ENCODE measurements around the gene RPTOR.

The RPTOR gene

DNA sequence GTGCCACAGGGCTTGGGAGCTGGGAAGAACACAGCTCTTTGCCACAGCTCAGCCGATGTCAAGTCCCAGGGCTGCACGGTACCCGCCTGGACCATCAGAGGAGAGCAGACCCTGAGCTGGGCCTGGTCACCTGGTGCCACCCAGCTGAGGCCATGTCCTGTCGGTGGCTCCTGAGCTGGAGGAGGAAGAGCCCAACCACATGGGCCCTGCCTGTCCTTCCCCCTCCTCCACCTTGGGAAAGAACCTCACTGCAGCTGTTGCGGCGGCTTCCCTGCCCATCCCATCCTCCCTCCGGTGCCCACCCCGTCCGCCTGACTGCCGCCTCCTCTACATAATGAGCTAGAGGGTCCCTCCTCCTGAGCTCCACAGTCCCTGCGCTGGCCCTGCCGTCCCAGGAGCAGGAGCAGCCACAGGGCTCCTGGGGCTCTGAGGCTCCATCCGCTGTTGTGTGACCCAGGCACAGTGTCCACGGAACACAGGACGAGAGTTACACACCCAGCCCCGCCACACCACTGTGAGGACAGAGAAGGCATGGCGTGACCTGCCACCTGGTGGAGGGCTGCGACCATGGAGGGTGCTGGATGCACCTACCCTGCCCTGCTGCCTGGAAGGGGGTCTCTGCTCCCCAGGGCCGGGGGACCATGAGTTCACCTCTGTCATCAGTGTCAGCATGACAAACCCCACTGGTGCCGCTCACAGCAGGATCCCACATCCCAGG lies 425.6 kb downstream of the RPTOR start:
- Histone ChIP-seq H3K4me1 (ENCODE audit: control insufficient read depth in 1 of 2, insufficient read depth in 2 of 2, low read length in 2 of 2) (peaks cover 0 to 8% of the 10 kb centered on the region in 2 donors), H3K27ac (ENCODE audit: low read depth, low read length) (no peak overlapping the region), H3K27me3 (ENCODE audit: control insufficient read depth in 1 of 2, insufficient read depth in 2 of 2, low read length in 2 of 2) (peaks cover 0 to 7% of the 10 kb centered on the region in 2 donors), H3K4me3 (ENCODE audit: low read depth in 1 of 2, low read length in 2 of 2) (no peak overlapping the region), H3K36me3 (ENCODE audit: control insufficient read depth in 1 of 2, insufficient read depth in 2 of 2, low read length in 2 of 2) (peaks cover 0 to 4% of the 10 kb centered on the region in 2 donors), H3K9me3 (ENCODE audit: control insufficient read depth in 1 of 2, low read length in 2 of 2) (no peaks in the 10 kb centered on the region), H3K9ac (ENCODE audit: low read depth in 1 of 2, low read length in 2 of 2) (no peak overlapping the region)

DNA sequence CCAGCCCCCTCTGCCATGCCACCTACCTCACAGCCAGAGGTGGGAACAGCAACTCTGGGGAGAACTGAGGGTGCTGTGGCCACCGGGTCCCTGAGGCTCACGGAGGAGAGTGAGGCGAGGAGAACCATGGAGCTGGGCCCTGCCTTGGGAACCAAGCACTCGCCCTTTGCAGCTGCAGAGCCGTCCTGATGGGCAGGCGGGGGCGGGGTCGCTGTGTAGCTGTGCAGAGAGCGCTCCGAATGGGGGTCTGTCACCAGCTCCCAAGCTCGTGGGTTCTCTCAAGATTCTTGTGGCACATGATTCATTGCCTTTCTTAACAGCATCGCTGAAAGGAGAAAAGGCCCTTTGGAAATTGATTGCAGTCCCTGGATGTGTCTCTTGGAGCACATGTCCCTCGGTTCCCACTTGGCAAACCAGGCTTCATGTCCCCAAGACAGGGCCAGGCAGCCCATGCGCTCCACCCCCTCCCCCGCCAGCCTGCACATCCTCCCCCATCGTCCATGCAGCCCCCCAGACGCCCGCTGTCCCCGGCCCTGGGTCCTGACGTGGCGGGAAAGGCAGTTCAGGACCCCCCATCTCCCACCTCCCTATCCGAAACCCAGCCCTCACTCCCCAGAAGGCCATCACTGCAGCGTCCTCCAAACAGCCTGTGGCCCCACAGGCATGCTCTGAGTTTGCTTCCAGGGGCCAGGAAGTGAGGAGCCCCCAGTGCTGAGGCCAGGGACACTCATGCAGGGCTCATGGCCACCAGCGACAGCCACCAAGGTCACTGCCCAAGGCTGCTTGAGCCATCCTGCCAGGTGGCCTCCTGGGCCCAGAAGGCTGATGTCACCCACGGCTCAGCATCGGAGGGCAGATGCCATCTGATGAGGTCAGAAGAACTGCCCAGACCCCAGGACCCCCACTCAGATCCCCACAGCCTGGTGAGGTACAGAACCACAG lies 426.4 kb downstream of the RPTOR start:
- H3K9ac ChIP-seq (ENCODE audit: low read depth in 1 of 2, low read length in 2 of 2) = no peak overlapping the region
- no peak overlapping the region for H3K4me3 ChIP-seq (ENCODE audit: low read depth in 1 of 2, low read length in 2 of 2)
- H3K4me1 ChIP-seq (ENCODE audit: control insufficient read depth in 1 of 2, insufficient read depth in 2 of 2, low read length in 2 of 2) = peaks cover 0 to 8% of the 10 kb centered on the region in 2 donors
- no peak overlapping the region for H3K27ac ChIP-seq (ENCODE audit: low read depth, low read length)
- peaks cover 0 to 7% of the 10 kb centered on the region in 2 donors for H3K27me3 ChIP-seq (ENCODE audit: control insufficient read depth in 1 of 2, insufficient read depth in 2 of 2, low read length in 2 of 2)
- H3K36me3 ChIP-seq (ENCODE audit: control insufficient read depth in 1 of 2, insufficient read depth in 2 of 2, low read length in 2 of 2) = no peaks in the 10 kb centered on the region
- no peaks in the 10 kb centered on the region for H3K9me3 ChIP-seq (ENCODE audit: control insufficient read depth in 1 of 2, low read length in 2 of 2)

DNA sequence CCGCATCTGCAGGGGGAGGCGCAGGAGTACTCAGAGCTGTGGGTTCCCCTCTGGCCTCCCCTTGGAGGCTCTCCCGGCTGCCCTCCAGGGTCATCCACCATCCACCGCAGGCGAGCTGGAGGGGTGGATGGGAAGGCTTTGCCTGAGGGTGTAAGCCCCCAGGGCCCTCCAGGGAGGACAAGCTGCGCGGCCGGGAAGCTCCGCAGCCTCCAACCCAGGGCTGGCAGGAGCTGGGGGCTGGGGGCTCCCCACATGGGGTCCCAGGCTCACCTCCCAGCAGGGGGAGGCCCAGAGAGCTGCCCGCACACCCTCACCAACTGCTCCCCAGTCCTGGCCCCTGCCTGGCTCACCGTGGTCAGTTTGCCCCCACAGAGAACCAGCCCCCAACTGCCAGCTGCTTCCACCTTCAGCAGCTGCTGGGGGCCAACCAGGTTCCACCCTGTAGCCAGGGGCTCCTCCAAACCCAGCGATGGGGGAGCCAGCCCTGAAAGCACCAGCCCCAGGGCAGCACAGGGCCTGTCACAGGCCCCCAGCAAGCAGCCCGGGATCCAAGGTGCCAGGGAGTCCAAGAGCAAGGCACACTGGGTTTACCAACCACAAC lies 427.2 kb downstream of the RPTOR start:
- no peaks in the 10 kb centered on the region for H3K9me3 ChIP-seq (ENCODE audit: control insufficient read depth in 1 of 2, low read length in 2 of 2)
- H3K27ac ChIP-seq (ENCODE audit: low read depth, low read length) = no peak overlapping the region
- no peak overlapping the region for H3K4me3 ChIP-seq (ENCODE audit: low read depth in 1 of 2, low read length in 2 of 2)
- no peaks in the 10 kb centered on the region for H3K36me3 ChIP-seq (ENCODE audit: control insufficient read depth in 1 of 2, insufficient read depth in 2 of 2, low read length in 2 of 2)
- H3K4me1 ChIP-seq (ENCODE audit: control insufficient read depth in 1 of 2, insufficient read depth in 2 of 2, low read length in 2 of 2) = peaks cover 0 to 8% of the 10 kb centered on the region in 2 donors
- no peak overlapping the region for H3K9ac ChIP-seq (ENCODE audit: low read depth in 1 of 2, low read length in 2 of 2)
- peaks cover 0 to 7% of the 10 kb centered on the region in 2 donors for H3K27me3 ChIP-seq (ENCODE audit: control insufficient read depth in 1 of 2, insufficient read depth in 2 of 2, low read length in 2 of 2)

DNA sequence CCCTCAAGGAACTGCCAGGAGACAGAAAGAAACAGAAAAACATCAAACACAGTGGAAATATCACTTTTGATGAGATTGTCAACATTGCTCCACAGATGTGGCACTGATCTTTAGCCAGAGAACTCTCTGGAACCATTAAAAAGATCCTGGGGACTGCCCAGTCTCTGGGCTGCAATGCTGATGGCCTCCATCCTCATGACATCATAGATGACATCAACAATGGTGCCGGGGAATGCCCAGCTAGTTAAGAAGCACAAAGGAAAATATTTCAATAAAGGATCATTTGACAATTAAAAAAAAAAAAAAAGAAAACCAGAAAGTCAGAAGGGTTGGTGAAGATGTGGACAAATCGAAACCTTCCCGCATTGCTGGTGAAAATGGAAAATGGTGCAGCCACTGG lies 432.1 kb downstream of the RPTOR start:
- Histone ChIP-seq H3K36me3 (ENCODE audit: control insufficient read depth in 1 of 2, insufficient read depth in 2 of 2, low read length in 2 of 2) (no peaks in the 10 kb centered on the region), H3K4me3 (ENCODE audit: low read depth in 1 of 2, low read length in 2 of 2) (no peak overlapping the region), H3K27me3 (ENCODE audit: control insufficient read depth in 1 of 2, insufficient read depth in 2 of 2, low read length in 2 of 2) (peaks cover 0 to 3% of the 10 kb centered on the region in 2 donors), H3K9ac (ENCODE audit: low read depth in 1 of 2, low read length in 2 of 2) (no peak overlapping the region), H3K27ac (ENCODE audit: low read depth, low read length) (no peak overlapping the region), H3K4me1 (ENCODE audit: control insufficient read depth in 1 of 2, insufficient read depth in 2 of 2, low read length in 2 of 2) (no peaks in the 10 kb centered on the region), H3K9me3 (ENCODE audit: control insufficient read depth in 1 of 2, low read length in 2 of 2) (no peaks in the 10 kb centered on the region)

DNA sequence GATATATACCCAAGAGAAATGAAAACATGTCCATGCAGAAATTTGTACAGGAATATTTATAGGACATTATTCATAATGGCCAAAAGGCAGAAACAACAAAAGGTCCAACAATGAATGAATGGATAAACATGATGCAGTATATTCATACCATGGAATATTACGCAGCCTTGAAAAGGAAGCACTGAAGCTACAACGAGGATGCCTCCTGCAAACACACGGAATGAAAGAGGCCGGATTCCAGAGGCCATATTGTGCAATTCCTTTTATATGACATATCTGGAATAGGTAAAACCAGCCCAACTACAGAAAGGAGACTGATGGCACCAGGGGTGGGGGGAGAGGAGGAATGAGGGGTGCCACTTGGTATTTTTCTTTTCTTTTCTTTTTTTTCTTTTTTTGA lies 432.5 kb downstream of the RPTOR start:
- Histone ChIP-seq H3K4me3 (ENCODE audit: low read depth in 1 of 2, low read length in 2 of 2) (no peak overlapping the region), H3K36me3 (ENCODE audit: control insufficient read depth in 1 of 2, insufficient read depth in 2 of 2, low read length in 2 of 2) (no peaks in the 10 kb centered on the region), H3K27ac (ENCODE audit: low read depth, low read length) (no peak overlapping the region), H3K27me3 (ENCODE audit: control insufficient read depth in 1 of 2, insufficient read depth in 2 of 2, low read length in 2 of 2) (peaks cover 0 to 7% of the 10 kb centered on the region in 2 donors), H3K9ac (ENCODE audit: low read depth in 1 of 2, low read length in 2 of 2) (no peak overlapping the region), H3K9me3 (ENCODE audit: control insufficient read depth in 1 of 2, low read length in 2 of 2) (no peaks in the 10 kb centered on the region), H3K4me1 (ENCODE audit: control insufficient read depth in 1 of 2, insufficient read depth in 2 of 2, low read length in 2 of 2) (no peaks in the 10 kb centered on the region)

DNA sequence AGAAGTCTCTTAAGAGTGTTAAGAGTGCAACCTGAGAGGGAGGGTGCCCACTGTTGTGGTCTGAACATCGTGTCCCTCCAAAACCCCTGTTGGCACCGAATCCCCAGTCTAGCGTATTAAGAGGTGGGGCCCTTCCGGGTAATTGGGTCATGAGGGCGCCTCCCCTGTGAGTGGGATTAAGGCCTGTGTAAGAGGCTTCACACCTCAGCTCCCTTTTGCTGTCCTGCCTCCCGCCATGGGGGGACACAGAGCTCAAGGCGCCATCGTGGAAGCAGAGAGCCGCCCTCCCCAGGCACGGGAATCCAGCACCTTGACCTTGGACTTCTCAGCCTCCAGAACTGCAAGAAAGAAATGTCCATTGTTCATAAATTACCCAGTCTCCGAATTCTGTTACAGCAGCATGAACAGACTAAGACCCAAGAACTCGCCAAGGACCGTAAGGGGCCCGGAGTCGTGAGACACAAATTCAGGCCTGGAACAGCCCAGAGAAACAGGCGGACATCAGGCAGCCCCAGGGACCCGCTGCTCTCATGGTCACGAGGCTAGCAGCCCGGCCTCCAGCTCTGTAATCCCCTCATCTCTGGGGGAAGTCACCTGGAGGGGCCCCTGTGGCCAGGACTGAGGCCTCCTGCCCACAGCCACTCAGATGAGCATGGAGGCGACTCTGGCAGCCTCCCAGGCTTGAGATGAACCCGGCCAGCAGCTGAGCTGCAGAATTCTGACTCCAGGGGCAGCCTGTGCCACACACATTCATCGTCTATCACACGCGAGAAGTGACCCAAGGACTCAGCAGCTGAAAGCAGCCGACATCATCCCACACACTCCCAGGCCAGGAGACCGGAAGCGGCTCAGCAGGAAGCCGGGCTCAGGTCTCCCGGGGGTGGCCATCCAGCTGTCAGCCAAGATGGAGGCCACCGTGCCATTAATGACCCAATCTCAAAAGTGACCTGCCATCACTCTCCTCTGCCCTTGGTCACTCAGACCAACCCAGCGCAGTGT lies 434.2 kb downstream of the RPTOR start:
- no peak overlapping the region for H3K9ac ChIP-seq (ENCODE audit: low read depth in 1 of 2, low read length in 2 of 2)
- no peaks in the 10 kb centered on the region for H3K4me1 ChIP-seq (ENCODE audit: control insufficient read depth in 1 of 2, insufficient read depth in 2 of 2, low read length in 2 of 2)
- H3K36me3 ChIP-seq (ENCODE audit: control insufficient read depth in 1 of 2, insufficient read depth in 2 of 2, low read length in 2 of 2) = no peaks in the 10 kb centered on the region
- H3K4me3 ChIP-seq (ENCODE audit: low read depth in 1 of 2, low read length in 2 of 2) = no peak overlapping the region
- peaks cover 0 to 7% of the 10 kb centered on the region in 2 donors for H3K27me3 ChIP-seq (ENCODE audit: control insufficient read depth in 1 of 2, insufficient read depth in 2 of 2, low read length in 2 of 2)
- H3K27ac ChIP-seq (ENCODE audit: low read depth, low read length) = no peak overlapping the region
- no peaks in the 10 kb centered on the region for H3K9me3 ChIP-seq (ENCODE audit: control insufficient read depth in 1 of 2, low read length in 2 of 2)

DNA sequence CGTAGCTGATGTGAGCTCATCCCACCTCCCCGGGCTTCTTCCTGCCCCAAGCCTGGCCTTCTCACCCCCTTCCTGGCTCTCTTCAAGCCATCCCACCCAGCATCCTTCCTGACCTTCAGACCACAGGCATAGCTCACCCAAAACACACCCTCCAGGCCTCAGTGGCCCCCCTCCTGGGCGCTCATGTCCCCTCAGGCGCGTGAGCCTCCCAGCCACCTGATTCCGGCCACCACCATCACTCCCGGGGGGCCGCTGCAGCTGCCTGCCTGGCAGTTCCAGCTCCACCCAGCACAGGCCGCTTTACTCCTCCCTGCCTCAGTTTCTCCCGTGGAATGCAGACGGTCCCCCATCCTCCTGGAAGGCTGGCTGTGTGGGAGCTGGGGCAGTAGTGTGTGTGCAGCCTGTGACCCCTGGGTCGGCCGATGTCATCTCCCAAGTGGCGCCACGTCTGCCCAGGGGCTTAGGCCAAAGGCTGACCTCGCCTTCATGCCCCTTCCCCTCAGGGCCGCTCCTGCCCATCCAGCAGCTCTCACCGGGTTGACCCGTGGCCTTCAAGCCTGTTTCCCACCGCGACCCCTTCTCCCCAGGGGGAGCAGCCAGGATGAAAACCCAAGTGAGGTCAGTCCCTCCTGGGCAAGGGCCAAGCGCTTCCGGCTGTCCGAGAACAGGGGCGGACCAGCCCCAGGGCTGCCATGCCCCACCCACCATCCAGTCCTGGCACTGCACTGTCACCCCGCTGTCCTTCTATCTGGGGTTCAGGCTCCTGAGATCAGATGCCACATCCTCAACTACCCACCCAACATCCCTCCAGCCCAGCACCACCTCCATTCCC lies 435.1 kb downstream of the RPTOR start:
- Histone ChIP-seq H3K4me1 (ENCODE audit: control insufficient read depth in 1 of 2, insufficient read depth in 2 of 2, low read length in 2 of 2) (no peaks in the 10 kb centered on the region), H3K9ac (ENCODE audit: low read depth in 1 of 2, low read length in 2 of 2) (no peak overlapping the region), H3K27me3 (ENCODE audit: control insufficient read depth in 1 of 2, insufficient read depth in 2 of 2, low read length in 2 of 2) (peaks cover 0 to 7% of the 10 kb centered on the region in 2 donors), H3K4me3 (ENCODE audit: low read depth in 1 of 2, low read length in 2 of 2) (no peak overlapping the region), H3K27ac (ENCODE audit: low read depth, low read length) (no peak overlapping the region), H3K9me3 (ENCODE audit: control insufficient read depth in 1 of 2, low read length in 2 of 2) (no peaks in the 10 kb centered on the region), H3K36me3 (ENCODE audit: control insufficient read depth in 1 of 2, insufficient read depth in 2 of 2, low read length in 2 of 2) (no peaks in the 10 kb centered on the region)

DNA sequence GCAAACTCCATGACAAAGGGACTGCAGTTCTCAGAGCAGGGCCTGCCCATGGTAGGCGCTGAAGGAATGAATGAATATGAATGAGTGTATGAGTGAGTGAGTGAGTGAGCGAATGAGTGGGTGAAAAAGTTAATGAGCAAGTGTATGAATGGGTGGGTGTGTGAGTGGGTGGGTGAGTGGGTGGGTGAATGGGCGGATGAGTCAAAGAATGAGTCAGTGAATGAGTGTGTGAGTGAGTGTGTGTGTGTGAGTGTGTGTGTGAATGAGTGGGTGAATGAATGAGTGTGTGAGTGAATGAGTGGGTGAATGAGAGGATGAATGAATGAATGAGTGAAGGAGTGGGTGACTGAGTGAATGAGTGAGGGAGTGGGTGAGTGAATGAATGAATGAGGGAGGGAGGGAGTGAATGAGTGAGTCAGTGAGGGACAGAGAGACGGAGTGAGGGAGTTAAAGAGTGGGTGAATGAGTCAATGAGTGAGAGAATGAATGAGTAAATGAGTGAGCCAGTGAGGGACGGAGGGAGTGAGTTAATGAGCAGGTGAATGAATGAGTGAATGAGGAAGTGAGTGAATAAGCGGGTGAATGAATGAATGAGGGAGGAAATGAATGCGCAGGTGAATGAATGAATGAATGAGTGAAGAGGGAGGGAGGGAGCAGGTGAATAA lies 435.9 kb downstream of the RPTOR start:
- Histone ChIP-seq H3K9ac (ENCODE audit: low read depth in 1 of 2, low read length in 2 of 2) (no peak overlapping the region), H3K4me1 (ENCODE audit: control insufficient read depth in 1 of 2, insufficient read depth in 2 of 2, low read length in 2 of 2) (no peaks in the 10 kb centered on the region), H3K36me3 (ENCODE audit: control insufficient read depth in 1 of 2, insufficient read depth in 2 of 2, low read length in 2 of 2) (no peaks in the 10 kb centered on the region), H3K9me3 (ENCODE audit: control insufficient read depth in 1 of 2, low read length in 2 of 2) (no peaks in the 10 kb centered on the region), H3K27ac (ENCODE audit: low read depth, low read length) (no peak overlapping the region), H3K4me3 (ENCODE audit: low read depth in 1 of 2, low read length in 2 of 2) (no peak overlapping the region), H3K27me3 (ENCODE audit: control insufficient read depth in 1 of 2, insufficient read depth in 2 of 2, low read length in 2 of 2) (peaks cover 0 to 7% of the 10 kb centered on the region in 2 donors)
